ENCODE results near the gene PPFIBP1.
"Not testable (repeated sequence)": the region's sequence is repeated elsewhere in the genome, so short reads cannot be mapped to it uniquely, and the experiment has no call there.

PPFIBP1 gene

GRCh38 chr12:27571463-27571862, 47.5 kb downstream of the PPFIBP1 start:
- DNase-seq = no peak

GRCh38 chr12:27572486-27573255, 48.7 kb downstream of the PPFIBP1 start:
- no peak for DNase-seq

GRCh38 chr12:27573972-27574371, 50.0 kb downstream of the PPFIBP1 start:
- no peak for DNase-seq

GRCh38 chr12:27575090-27575761, 51.2 kb downstream of the PPFIBP1 start:
- no peak for DNase-seq

- DNase-seq = no peak
These were observed 51.7 kb downstream of the PPFIBP1 start for GRCh38 chr12:27575762-27576118.

- DNase-seq = no peak
These were observed 52.8 kb downstream of the PPFIBP1 start for GRCh38 chr12:27576667-27577347.

- no peak for DNase-seq
These were observed 53.7 kb downstream of the PPFIBP1 start for GRCh38 chr12:27577688-27578087.

- no peak for DNase-seq
These were observed 54.8 kb downstream of the PPFIBP1 start for GRCh38 chr12:27578689-27579372.

GRCh38 chr12:27580561-27581330, 56.7 kb downstream of the PPFIBP1 start:
- DNase-seq = no peak

- DNase-seq = not testable (repeated sequence)
These were observed 57.3 kb downstream of the PPFIBP1 start for GRCh38 chr12:27581331-27581671.

- DNase-seq = not testable (repeated sequence)
These were observed 57.8 kb downstream of the PPFIBP1 start for GRCh38 chr12:27581833-27582232.

- not testable (repeated sequence) for DNase-seq
These were observed 58.4 kb downstream of the PPFIBP1 start for GRCh38 chr12:27582445-27582844.

GRCh38 chr12:27583057-27583797, 59.2 kb downstream of the PPFIBP1 start:
- DNase-seq = no peak

- DNase-seq = no peak
These were observed 60.0 kb downstream of the PPFIBP1 start for GRCh38 chr12:27583981-27584380.

- no peak for DNase-seq
These were observed 61.8 kb downstream of the PPFIBP1 start for GRCh38 chr12:27585739-27586265.

- not testable (repeated sequence) for DNase-seq
These were observed 64.2 kb downstream of the PPFIBP1 start for GRCh38 chr12:27588075-27588730.

GRCh38 chr12:27588776-27589175, 64.8 kb downstream of the PPFIBP1 start:
- DNase-seq = no peak

GRCh38 chr12:27589419-27589818, 65.4 kb downstream of the PPFIBP1 start:
- DNase-seq = no peak

- not testable (repeated sequence) for DNase-seq
These were observed 67.7 kb downstream of the PPFIBP1 start for GRCh38 chr12:27591698-27592097.

- no peak for DNase-seq
These were observed 68.5 kb downstream of the PPFIBP1 start for GRCh38 chr12:27592548-27592947.

GRCh38 chr12:27593266-27593665, 69.3 kb downstream of the PPFIBP1 start:
- DNase-seq = no peak

All from 8988T (cell line).